EL (cell line): ENCODE data around the gene DTWD1.
"Not testable (repeated sequence)": the region's sequence is repeated elsewhere in the genome, so short reads cannot be mapped to it uniquely, and the experiment has no call there.

Source experiments
- DNase-seq: peaks from one replicate; pipeline ENCODE4 v3.0.0-alpha.2; 2016

DTWD1 gene, protein sequence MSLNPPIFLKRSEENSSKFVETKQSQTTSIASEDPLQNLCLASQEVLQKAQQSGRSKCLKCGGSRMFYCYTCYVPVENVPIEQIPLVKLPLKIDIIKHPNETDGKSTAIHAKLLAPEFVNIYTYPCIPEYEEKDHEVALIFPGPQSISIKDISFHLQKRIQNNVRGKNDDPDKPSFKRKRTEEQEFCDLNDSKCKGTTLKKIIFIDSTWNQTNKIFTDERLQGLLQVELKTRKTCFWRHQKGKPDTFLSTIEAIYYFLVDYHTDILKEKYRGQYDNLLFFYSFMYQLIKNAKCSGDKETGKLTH

GRCh38 chr15:49620658-49621368, at the start of gene DTWD1, which contains the start of gene FAM227B:
DTWD1 (plus strand) TSS chr15:49621048; CDS start chr15:49625168, 4,120 bp downstream.
FAM227B (minus strand) TSS chr15:49620818; CDS start chr15:49615171, 5,647 bp downstream.
- peak; percentile 97 for DNase-seq

DNA sequence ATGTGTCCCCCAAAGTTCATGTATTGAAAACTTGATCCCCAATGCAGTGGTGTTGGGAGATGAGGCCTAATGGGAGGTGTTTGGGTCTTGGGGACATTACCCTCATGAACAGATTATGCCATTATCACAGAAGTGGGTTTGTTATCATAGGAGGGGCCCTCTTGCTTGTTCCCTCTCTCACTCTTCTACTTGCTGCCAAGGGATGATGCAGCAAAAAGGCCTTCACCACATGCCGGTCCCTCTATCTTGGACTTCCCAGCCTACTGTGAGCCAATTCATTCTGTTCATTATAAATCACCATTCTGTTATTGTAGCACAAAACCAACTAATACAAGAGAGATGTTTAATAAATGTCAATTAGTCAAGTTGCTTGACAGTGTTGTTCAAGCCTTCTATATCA, 47.4 kb upstream of the DTWD1 start:
- DNase-seq, result no peak

GRCh38 chr15:49589030-49589429, 31.8 kb upstream of the DTWD1 start:
- DNase-seq, result peak; percentile 4

DNA sequence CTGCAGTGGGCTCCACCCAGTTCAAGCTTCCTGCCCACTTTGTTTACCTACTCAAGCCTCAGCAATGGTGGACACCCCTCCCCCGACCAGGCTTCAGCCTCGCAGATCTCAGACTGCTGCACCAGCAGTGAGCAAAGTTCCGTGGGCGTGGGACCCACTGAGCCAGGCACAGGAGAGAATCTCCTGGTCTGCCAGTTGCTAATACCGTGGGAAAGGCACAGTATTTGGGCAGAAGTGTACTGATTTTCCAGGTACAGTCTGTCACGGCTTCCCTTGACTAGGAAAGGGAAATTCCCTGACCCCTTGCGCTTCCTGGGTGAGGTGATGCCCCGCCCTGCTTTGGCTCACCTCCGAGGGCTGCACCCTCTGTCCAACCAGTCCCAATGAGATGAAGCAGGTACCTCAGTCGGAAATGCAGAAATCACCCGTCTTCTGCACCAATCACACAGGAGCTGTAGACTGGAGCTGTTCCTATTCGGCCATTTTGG, 28.0 kb upstream of the DTWD1 start:
- DNase-seq, result not testable (repeated sequence)

DNA sequence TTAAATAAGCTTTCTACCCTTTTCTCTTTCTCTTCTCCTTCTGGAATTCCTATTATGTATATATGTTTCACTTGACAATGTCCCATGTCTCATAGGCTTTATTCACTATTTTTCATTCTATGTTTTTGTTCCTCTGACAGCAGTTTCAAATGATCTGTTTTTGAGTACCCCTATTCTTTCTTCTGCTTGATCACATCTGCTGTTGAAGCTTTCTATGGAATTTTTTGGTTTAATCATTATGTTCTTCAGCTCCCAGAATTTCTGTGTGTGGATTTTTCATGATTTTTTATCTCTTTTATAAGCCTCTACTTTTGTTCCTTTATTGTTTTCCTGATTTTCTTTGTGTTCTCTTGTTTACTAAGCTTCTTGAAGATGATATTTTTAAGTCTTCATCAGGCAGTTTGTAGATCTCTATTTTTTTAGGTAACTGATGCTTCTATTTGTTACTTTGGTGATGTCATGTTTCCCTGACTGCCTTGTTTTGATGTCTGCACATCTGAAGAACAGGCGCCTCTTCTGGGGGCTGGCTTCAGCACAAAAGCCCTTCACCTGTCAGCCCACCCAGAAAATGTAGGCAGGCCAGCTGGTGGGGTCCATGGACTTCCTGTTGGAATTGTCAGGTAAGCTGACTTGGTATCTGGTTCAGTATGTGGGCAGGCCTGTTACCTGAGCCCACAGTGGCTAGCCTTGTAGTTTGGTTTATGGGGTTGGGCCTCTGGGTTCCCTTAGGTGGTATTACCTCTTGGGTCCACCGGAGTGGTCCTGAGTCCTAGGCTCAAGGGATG, 16.0 kb upstream of the DTWD1 start:
- no peak for DNase-seq

- no peak for DNase-seq
Observed at GRCh38 chr15:49605588-49605987, 15.3 kb upstream of the DTWD1 start.

GRCh38 chr15:49606594-49606993, 14.3 kb upstream of the DTWD1 start:
- DNase-seq, result no peak

GRCh38 chr15:49610157-49610918, 10.5 kb upstream of the DTWD1 start:
- no peak for DNase-seq

DNA sequence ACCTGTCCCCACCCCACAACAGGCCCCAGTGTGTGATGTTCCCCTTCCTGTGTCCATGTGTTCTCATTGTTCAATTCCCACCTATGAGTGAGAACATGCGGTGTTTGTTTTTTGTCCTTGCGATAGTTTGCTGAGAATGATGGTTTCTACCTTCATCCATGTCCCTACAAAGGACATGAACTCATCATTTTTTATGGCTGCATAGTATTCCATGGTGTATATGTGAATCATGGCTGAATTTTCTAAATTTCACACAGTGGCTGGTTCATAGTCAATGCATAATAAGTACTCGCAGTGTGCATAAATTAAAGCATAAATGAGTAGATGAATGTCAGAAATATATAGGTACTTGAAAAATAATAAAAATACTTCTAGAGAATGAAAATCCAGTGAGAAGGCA, 8.6 kb upstream of the DTWD1 start:
- DNase-seq, result not testable (repeated sequence)

GRCh38 chr15:49619226-49619625, 1.6 kb upstream of the DTWD1 start:
- DNase-seq, result no peak

- peak; percentile 27 for DNase-seq
Observed at GRCh38 chr15:49620199-49620598, 649 bp upstream of the DTWD1 start.

DNA sequence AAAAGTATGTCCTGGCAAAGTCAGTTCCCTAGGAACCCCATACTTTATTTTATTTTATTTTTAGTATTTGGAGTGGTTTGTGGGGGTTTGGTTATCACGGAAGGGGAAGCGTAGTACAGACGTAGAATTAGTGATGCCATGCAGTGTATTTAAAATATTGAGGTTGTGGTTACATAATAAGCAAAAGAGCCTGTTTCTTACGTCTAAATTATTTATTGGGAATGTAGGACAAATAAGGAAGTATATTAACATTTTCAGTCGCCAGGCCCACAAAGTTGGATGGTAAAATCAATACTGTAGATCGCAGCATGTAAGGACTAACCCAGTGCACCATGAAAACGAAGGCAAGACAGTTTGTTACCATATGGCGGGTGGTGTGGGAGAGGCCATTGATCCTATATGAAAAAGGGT, 558 bp downstream of the DTWD1 start:
- DNase-seq, result no peak

GRCh38 chr15:49621887-49622286, 1.0 kb downstream of the DTWD1 start:
- peak; percentile 24 for DNase-seq

DNA sequence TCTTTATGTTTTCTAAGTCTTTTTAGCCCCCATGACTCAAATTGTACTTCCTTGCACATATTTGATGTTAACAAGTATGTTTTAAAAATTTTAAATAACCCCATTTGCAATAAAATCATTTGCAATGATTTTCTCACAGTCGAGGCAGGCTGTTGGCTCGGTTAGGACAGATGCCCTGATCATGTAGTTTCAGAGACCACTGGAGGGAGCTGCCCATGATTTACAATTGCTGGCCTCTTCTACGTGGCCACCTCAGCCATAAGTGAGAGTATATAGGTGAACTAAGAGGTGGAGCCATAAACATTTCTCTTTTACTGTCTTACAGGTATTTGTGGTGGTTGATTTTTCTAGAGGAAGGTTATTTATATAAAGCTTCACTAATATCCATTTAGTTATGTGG, 1.7 kb downstream of the DTWD1 start:
- DNase-seq, result peak; percentile 31

DNA sequence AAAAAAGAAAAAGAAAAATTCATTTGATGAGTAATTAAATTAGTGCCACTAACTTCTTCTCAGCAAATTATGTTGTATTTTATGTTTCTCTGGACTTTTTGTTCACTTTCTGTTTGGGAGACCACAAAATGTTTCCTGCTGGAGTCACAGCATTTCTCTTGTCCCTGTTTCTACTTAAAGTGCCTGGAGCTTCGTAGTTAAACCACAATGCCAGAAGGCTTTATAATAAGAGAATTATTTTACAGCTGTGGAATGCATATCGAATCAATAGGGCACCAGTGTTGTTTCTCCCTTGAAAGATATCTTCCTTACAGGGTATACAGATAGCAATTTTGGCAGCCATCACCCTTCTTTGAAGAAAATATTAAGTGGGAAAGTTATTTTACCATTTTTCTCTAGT, 3.2 kb downstream of the DTWD1 start:
- peak; percentile 93 for DNase-seq

DNA sequence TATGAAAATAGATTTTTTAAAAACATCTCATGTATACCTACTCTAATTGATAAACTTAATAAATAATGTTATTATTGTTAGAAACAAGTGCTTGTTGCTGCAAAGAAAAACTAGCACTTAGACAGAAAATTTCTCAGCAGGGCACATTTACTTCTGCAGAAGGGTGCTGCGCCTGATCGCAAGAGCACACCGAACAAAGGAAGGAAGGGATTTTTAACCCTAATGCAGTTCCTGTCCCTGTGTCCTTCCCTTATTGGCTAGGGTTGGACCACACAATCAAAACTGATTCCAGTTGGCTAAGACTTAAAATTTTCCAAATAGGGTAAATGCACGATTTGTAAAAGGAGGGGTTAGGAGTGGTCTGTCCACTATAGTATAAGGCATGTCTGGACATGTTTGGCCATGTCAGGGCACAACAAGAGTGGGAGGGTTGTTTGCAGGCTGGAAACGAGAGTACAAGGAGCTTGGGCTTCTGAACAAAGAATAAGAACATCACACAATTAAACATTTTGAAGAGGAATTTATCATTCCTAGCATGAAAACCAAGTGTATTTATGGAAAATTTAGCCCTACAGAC, 4.7 kb downstream of the DTWD1 start:
- no peak for DNase-seq

- DNase-seq, result peak; percentile 92
Observed at GRCh38 chr15:49627407-49627877, 6.6 kb downstream of the DTWD1 start.

DNA sequence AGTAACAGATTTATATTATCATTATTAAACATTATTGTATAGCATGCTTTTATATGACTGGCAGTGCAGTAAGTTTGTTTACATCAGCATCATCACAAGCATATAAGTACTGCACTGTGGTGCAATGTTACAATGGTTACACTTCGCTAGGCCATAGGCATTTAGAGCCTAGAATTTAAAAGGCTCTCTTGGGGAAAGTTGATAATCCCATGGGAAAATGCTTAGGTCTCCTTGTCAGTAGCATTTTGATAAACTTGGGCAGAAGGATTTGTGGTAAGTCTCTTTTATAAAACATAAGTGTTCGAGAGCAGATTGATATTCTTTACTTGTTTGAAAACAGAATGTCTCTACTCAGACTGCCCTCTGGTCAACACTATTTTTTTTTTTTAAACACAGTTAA, 7.5 kb downstream of the DTWD1 start:
- no peak for DNase-seq

GRCh38 chr15:49637857-49638256, 17.0 kb downstream of the DTWD1 start:
- no peak for DNase-seq

DNA sequence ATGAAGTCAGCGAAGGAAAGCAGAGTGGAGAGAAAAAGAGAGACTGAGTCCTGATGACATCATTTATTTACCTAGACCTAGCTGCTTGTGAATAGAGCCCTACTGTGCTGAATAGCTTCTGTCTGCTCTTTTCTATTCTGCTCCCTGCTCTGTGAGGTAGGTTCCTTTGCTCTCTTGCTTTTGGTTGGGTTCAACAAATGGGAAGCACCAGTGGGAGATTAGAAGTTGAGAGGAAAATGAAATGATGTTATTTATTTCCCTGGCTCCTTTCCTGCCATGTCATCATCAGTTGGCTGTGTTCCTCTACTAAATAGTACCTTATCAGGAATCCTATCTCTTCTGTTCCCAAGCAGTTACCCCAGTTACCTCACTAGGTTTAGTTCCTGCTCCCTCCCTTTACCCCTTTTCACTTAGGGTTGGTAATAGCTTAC, 23.5 kb downstream of the DTWD1 start:
- DNase-seq, result peak; percentile 43

DNA sequence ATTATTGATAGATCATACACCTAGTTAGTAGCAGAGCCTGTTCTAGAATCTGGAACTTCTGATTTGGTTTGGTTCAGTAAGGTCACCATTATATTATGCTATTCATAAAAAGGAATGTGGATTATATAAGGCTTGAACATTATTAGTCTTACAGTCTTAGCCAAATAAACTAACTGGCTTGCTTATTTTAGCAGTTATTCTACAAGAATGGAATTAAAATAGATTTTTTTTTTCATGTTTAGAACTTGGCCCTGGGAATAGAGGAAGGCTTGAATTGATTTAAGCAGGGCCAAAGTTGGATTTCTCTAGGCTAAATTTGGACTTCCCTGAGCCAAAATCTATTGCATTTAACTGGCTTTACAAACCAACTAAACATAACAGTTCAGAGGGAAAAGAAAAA, 24.4 kb downstream of the DTWD1 start:
- DNase-seq, result no peak

DNA sequence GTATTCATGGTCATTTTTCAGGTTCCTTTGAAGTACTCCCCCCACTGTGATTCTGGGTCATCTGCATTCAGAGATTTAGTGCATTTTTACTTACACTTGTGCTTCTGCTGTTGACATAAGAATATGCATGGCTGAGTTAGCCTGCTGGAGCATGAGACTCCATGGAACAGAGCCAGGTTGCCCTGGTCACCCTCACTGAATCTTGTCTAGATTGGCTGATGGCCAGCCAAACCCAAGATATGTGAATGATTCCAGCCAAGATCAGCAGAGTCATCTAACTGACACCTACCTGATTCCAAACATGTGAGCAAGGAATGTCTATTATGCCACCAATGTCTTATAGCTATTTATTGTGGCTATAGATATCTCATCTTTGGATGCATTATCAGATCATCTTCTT, 25.1 kb downstream of the DTWD1 start:
- DNase-seq, result peak; percentile 81
